ENCODE measurements around the gene SLC5A10. TPM values are rescaled to one million over a fixed set of nuclear protein-coding genes. Genes with fewer than 3 reads are reported as not detected.
"Not testable (repeated sequence)": the region's sequence is repeated elsewhere in the genome, so short reads cannot be mapped to it uniquely, and the experiment has no call there.

SLC5A10 gene
- total RNA-seq, 2 experiments from 2014 or later, result not detected

GRCh38 chr17:19018600-19018950, 66.6 kb downstream of the SLC5A10 start:
- H3K9me3 Mint-ChIP-seq, result no peaks in the 10 kb centered on the region
- DNase-seq, result no peak
- no peak overlapping the region for H3K4me3 ChIP-seq (ENCODE audit: low read length)
- H3K4me3 Mint-ChIP-seq, result no peak overlapping the region
- peaks cover 18% of the 10 kb centered on the region for H3K4me1 ChIP-seq (ENCODE audit: insufficient read depth, low read length)
- H3K36me3 Mint-ChIP-seq (ENCODE audit: low read depth), result peaks cover 32% of the 10 kb centered on the region
- H3K4me1 Mint-ChIP-seq (ENCODE audit: low read depth), result peaks cover 24% of the 10 kb centered on the region
- no peak overlapping the region for H3K27ac ChIP-seq (ENCODE audit: low read depth in 1 of 2, low read length in 2 of 2)
- H3K36me3 ChIP-seq (ENCODE audit: insufficient read depth, low read length), result peaks cover 28% of the 10 kb centered on the region
- ChIA-PET POLR2A (interaction anchor here (1.5 kb wide), 1 partner anchor 64 kb away, joined by 4 read pairs; no protein-coding TSS in a partner anchor), CTCF (interaction anchor here (0.6 to 1.1 kb wide), 2 partner anchors 57 to 126 kb away, joined by 3 read pairs; no protein-coding TSS in a partner anchor)
- H3K27me3 ChIP-seq (ENCODE audit: control insufficient read depth in 1 of 2, insufficient read depth in 2 of 2, low read length in 2 of 2), result no peaks in the 10 kb centered on the region
- H3K27me3 Mint-ChIP-seq, result no peaks in the 10 kb centered on the region
- H3K27ac Mint-ChIP-seq, result peak overlapping the region; percentile 48
- no peaks in the 10 kb centered on the region for H3K9me3 ChIP-seq (ENCODE audit: control insufficient read depth in 1 of 2, insufficient read depth in 1 of 2, low read length in 2 of 2)
- TF ChIP-seq CTCF (IDR thresholded peaks at IDR 0.05), result no peak
- intact Hi-C loops (cut with DNase I, micrococcal nuclease), result loop anchor here in 1 of 2 experiments (10.0 kb wide), 1 partner anchor 194 kb away; no protein-coding TSS in a partner anchor
- ATAC-seq (ENCODE audit: poor library complexity), result no peak

- H3K4me3 ChIP-seq (ENCODE audit: low read length), result no peak overlapping the region
- H3K9me3 ChIP-seq (ENCODE audit: control insufficient read depth in 1 of 2, insufficient read depth in 1 of 2, low read length in 2 of 2), result no peaks in the 10 kb centered on the region
- CTCF ChIA-PET, result interaction anchor here (1.1 kb wide), 1 partner anchor 58 kb away, joined by 3 read pairs; no protein-coding TSS in a partner anchor
- ATAC-seq (ENCODE audit: poor library complexity), result no peak
- H3K4me1 ChIP-seq (ENCODE audit: insufficient read depth, low read length), result peaks cover 25% of the 10 kb centered on the region
- Mint-ChIP-seq H3K4me3 (no peak overlapping the region), H3K4me1 (ENCODE audit: low read depth) (peaks cover 31% of the 10 kb centered on the region), H3K36me3 (ENCODE audit: low read depth) (peaks cover 39% of the 10 kb centered on the region), H3K27ac (peak overlapping the region; percentile 57), H3K9me3 (no peaks in the 10 kb centered on the region), H3K27me3 (no peaks in the 10 kb centered on the region)
- intact Hi-C loops (cut with DNase I, micrococcal nuclease), result loop anchor here in 1 of 2 experiments (10.0 kb wide), 1 partner anchor 194 kb away; no protein-coding TSS in a partner anchor
- H3K27ac ChIP-seq (ENCODE audit: low read depth in 1 of 2, low read length in 2 of 2), result no peak overlapping the region
- H3K27me3 ChIP-seq (ENCODE audit: control insufficient read depth in 1 of 2, insufficient read depth in 2 of 2, low read length in 2 of 2), result no peaks in the 10 kb centered on the region
- TF ChIP-seq CTCF (IDR thresholded peaks at IDR 0.05), result no peak
- peak in 2 of 14 experiments; percentile 26 to 32 for DNase-seq
- POLR2A ChIA-PET, result interaction anchor here (1.5 kb wide), 1 partner anchor 64 kb away, joined by 4 read pairs; no protein-coding TSS in a partner anchor
- H3K36me3 ChIP-seq (ENCODE audit: insufficient read depth, low read length), result peaks cover 32% of the 10 kb centered on the region
Measured at GRCh38 chr17:19019041-19019941, 67.3 kb downstream of the SLC5A10 start.

- Mint-ChIP-seq H3K9me3 (no peaks in the 10 kb centered on the region), H3K27ac (peak overlapping the region; percentile 57)
- CTCF ChIA-PET, result no interaction called here
Measured at GRCh38 chr17:19020016-19020415, 68.1 kb downstream of the SLC5A10 start.

GRCh38 chr17:19021011-19021621, 69.2 kb downstream of the SLC5A10 start:
- H3K27ac Mint-ChIP-seq, result peak overlapping the region; percentile 57
- H3K36me3 ChIP-seq (ENCODE audit: insufficient read depth, low read length), result peaks cover 37% of the 10 kb centered on the region
- CTCF ChIA-PET, result not testable (repeated sequence)

More at GRCh38 chr17:19020016-19020415, 68.1 kb downstream of the SLC5A10 start:
- H3K36me3 Mint-ChIP-seq (ENCODE audit: low read depth), result peaks cover 46% of the 10 kb centered on the region
- no peak for TF ChIP-seq CTCF (IDR thresholded peaks at IDR 0.05)
- no peak for ATAC-seq (ENCODE audit: poor library complexity)
- intact Hi-C loops (cut with DNase I, micrococcal nuclease), result loop anchor here in 1 of 2 experiments (2.0 kb wide), 1 partner anchor 19 kb away; no protein-coding TSS in a partner anchor
- H3K4me1 ChIP-seq (ENCODE audit: insufficient read depth, low read length), result peaks cover 33% of the 10 kb centered on the region
- H3K9me3 ChIP-seq (ENCODE audit: control insufficient read depth in 1 of 2, insufficient read depth in 1 of 2, low read length in 2 of 2), result no peaks in the 10 kb centered on the region
- H3K27ac ChIP-seq (ENCODE audit: low read depth in 1 of 2, low read length in 2 of 2), result no peak overlapping the region
- H3K36me3 ChIP-seq (ENCODE audit: insufficient read depth, low read length), result peaks cover 37% of the 10 kb centered on the region
- peaks cover 38% of the 10 kb centered on the region for H3K4me1 Mint-ChIP-seq (ENCODE audit: low read depth)
- no peak for DNase-seq
- no peaks in the 10 kb centered on the region for H3K27me3 Mint-ChIP-seq
- no peaks in the 10 kb centered on the region for H3K27me3 ChIP-seq (ENCODE audit: control insufficient read depth in 1 of 2, insufficient read depth in 2 of 2, low read length in 2 of 2)
- H3K4me3 ChIP-seq (ENCODE audit: low read length), result no peak overlapping the region
- H3K4me3 Mint-ChIP-seq, result no peak overlapping the region
- POLR2A ChIA-PET, result no interaction called here

More at GRCh38 chr17:19021011-19021621, 69.2 kb downstream of the SLC5A10 start:
- peaks cover 48% of the 10 kb centered on the region for H3K36me3 Mint-ChIP-seq (ENCODE audit: low read depth)
- not testable (repeated sequence) for H3K27me3 ChIP-seq (ENCODE audit: control insufficient read depth in 1 of 2, insufficient read depth in 2 of 2, low read length in 2 of 2); H3K9me3 Mint-ChIP-seq; H3K4me3 ChIP-seq (ENCODE audit: low read length); ATAC-seq (ENCODE audit: poor library complexity); DNase-seq; H3K9me3 ChIP-seq (ENCODE audit: control insufficient read depth in 1 of 2, insufficient read depth in 1 of 2, low read length in 2 of 2); H3K27me3 Mint-ChIP-seq; H3K4me3 Mint-ChIP-seq
- intact Hi-C loops (cut with DNase I, micrococcal nuclease), result loop anchor here in 1 of 2 experiments (2.0 kb wide), 1 partner anchor 20 kb away; no protein-coding TSS in a partner anchor
- H3K27ac ChIP-seq (ENCODE audit: low read depth in 1 of 2, low read length in 2 of 2), result peak overlapping the region in 1 of 2 donors; percentile 29
- POLR2A ChIA-PET, result interaction anchor here (2.7 kb wide), 1 partner anchor 16 kb away, joined by 10 read pairs; the partner anchor contains the start of gene FAM83G
- peaks cover 35% of the 10 kb centered on the region for H3K4me1 Mint-ChIP-seq (ENCODE audit: low read depth)
- H3K4me1 ChIP-seq (ENCODE audit: insufficient read depth, low read length), result peaks cover 33% of the 10 kb centered on the region
